ENCODE measurements around the gene PCNA. TPM values are rescaled to one million over a fixed set of nuclear protein-coding genes. Genes with fewer than 3 reads are reported as not detected.

PCNA gene
- total RNA-seq, 2 donors from 2014 or later = 37.0 to 75.4 TPM

- Histone ChIP-seq H3K9me3 (no peaks in the 10 kb centered on the region), H3K27ac (no peak overlapping the region), H3K4me3 (no peak overlapping the region), H3K4me1 (replicated peaks) (no peaks in the 10 kb centered on the region), H3K36me3 (no peaks in the 10 kb centered on the region), H3K27me3 (replicated peaks; ENCODE audit: insufficient read depth) (no peaks in the 10 kb centered on the region)
- no peak for TF ChIP-seq POLR2A (IDR thresholded peaks at IDR 0.05)
- TF ChIP-seq CTCF (IDR thresholded peaks at IDR 0.05) = no peak
- no peak for TF ChIP-seq POLR2AphosphoS5 (IDR thresholded peaks at IDR 0.05)
- intact Hi-C loops (cut with DNase I) = no loop called here
- DNase-seq (ENCODE audit: low spot score) = no peak
These were observed 41.1 kb upstream of the PCNA start for GRCh38 chr20:5160882-5161281.

GRCh38 chr20:5159928-5160327 is 40.2 kb upstream of the PCNA start:
- intact Hi-C loops (cut with DNase I) = no loop called here
- no peaks in the 10 kb centered on the region for H3K4me1 ChIP-seq (replicated peaks)

GRCh38 chr20:5156675-5157448 is 37.1 kb upstream of the PCNA start:
- 58% methylated on average over 4 of the region's 4 CpGs for WGBS
- H3K27me3 ChIP-seq (replicated peaks; ENCODE audit: insufficient read depth) = no peaks in the 10 kb centered on the region
- H3K36me3 ChIP-seq = no peaks in the 10 kb centered on the region
- H3K9me3 ChIP-seq = no peaks in the 10 kb centered on the region
- H3K27ac ChIP-seq = no peak overlapping the region
- DNase-seq (ENCODE audit: low spot score) = no peak
- no peak for TF ChIP-seq CTCF (IDR thresholded peaks at IDR 0.05)
- no peak for TF ChIP-seq POLR2A (IDR thresholded peaks at IDR 0.05)
- no peak for TF ChIP-seq POLR2AphosphoS5 (IDR thresholded peaks at IDR 0.05)
- H3K4me3 ChIP-seq = no peak overlapping the region
- intact Hi-C loops (cut with DNase I) = no loop called here
- no peaks in the 10 kb centered on the region for H3K4me1 ChIP-seq (replicated peaks)

More at GRCh38 chr20:5159928-5160327, 40.2 kb upstream of the PCNA start:
- no peak overlapping the region for H3K27ac ChIP-seq
- WGBS = 63% methylated on average over 3 of the region's 3 CpGs
- H3K4me3 ChIP-seq = no peak overlapping the region
- no peak for DNase-seq (ENCODE audit: low spot score)
- H3K36me3 ChIP-seq = no peaks in the 10 kb centered on the region
- H3K9me3 ChIP-seq = no peaks in the 10 kb centered on the region
- TF ChIP-seq POLR2AphosphoS5 (IDR thresholded peaks at IDR 0.05) (no peak), POLR2A (IDR thresholded peaks at IDR 0.05) (no peak), CTCF (IDR thresholded peaks at IDR 0.05) (no peak)
- H3K27me3 ChIP-seq (replicated peaks; ENCODE audit: insufficient read depth) = no peaks in the 10 kb centered on the region

- H3K27ac ChIP-seq = no peak overlapping the region
- no peaks in the 10 kb centered on the region for H3K36me3 ChIP-seq
- no peak overlapping the region for H3K4me3 ChIP-seq
- DNase-seq (ENCODE audit: low spot score) = no peak
- TF ChIP-seq CTCF (IDR thresholded peaks at IDR 0.05) = no peak
- no peak for TF ChIP-seq POLR2AphosphoS5 (IDR thresholded peaks at IDR 0.05)
- no peak for TF ChIP-seq POLR2A (IDR thresholded peaks at IDR 0.05)
- H3K27me3 ChIP-seq (replicated peaks; ENCODE audit: insufficient read depth) = no peaks in the 10 kb centered on the region
- intact Hi-C loops (cut with DNase I) = no loop called here
- no peaks in the 10 kb centered on the region for H3K9me3 ChIP-seq
- no peaks in the 10 kb centered on the region for H3K4me1 ChIP-seq (replicated peaks)
- WGBS = 76% methylated on average over 2 of the region's 2 CpGs
These were observed 35.6 kb upstream of the PCNA start for GRCh38 chr20:5155404-5155803.

GRCh38 chr20:5154543-5154925 is 34.8 kb upstream of the PCNA start:
- TF ChIP-seq POLR2A (IDR thresholded peaks at IDR 0.05) = no peak
- no peak for TF ChIP-seq POLR2AphosphoS5 (IDR thresholded peaks at IDR 0.05)
- TF ChIP-seq CTCF (IDR thresholded peaks at IDR 0.05) = no peak
- DNase-seq (ENCODE audit: low spot score) = no peak
- no peaks in the 10 kb centered on the region for H3K27me3 ChIP-seq (replicated peaks; ENCODE audit: insufficient read depth)
- H3K27ac ChIP-seq = no peak overlapping the region
- no peak overlapping the region for H3K4me3 ChIP-seq
- H3K4me1 ChIP-seq (replicated peaks) = no peaks in the 10 kb centered on the region
- intact Hi-C loops (cut with DNase I) = no loop called here
- WGBS = 90% methylated on average over 6 of the region's 6 CpGs
- H3K9me3 ChIP-seq = no peaks in the 10 kb centered on the region
- no peaks in the 10 kb centered on the region for H3K36me3 ChIP-seq

Measured in prostate gland (tissue), 2 donors.